Left ventricle myocardium inferior (tissue), 1 donor: ENCODE results near the gene RBPJ. TPM values are rescaled to one million over a fixed set of nuclear protein-coding genes. Genes with fewer than 3 reads are reported as not detected.

ENCODE experiments used
- DNase-seq: peaks from one replicate; pipeline ENCODE4 v3.0.0-alpha.2; 2020
- H3K27ac ChIP-seq: fragments of 200-600 bp; replicated peaks from 2 replicates; pipeline ENCODE4 v1.8.0; 2021
- H3K27me3 ChIP-seq: fragments of 200-600 bp; 2 replicates; pipeline ENCODE4 v1.8.0; 2021; ENCODE audit warnings: low read depth
- H3K36me3 ChIP-seq: fragments of 200-600 bp; 2 replicates; pipeline ENCODE4 v1.8.0; 2021
- H3K4me1 ChIP-seq: fragments of 200-600 bp; 2 replicates; pipeline ENCODE4 v1.8.0; 2021
- H3K4me3 ChIP-seq: fragments of 200-600 bp; 2 replicates; pipeline ENCODE4 v1.8.0; 2021; ENCODE audit warnings: mild to moderate bottlenecking, moderate library complexity
- H3K9me3 ChIP-seq: fragments of 200-600 bp; replicated peaks from 2 replicates; pipeline ENCODE4 v1.8.0; 2021
- intact Hi-C: fragments of 100-400 bp; cut with micrococcal nuclease; formaldehyde crosslinking; loops from one replicate; pipeline ENCODE4 v1.11.0; 2022
- total RNA-seq: library from RNA; stranded (reverse); fragmentation: NEBNext Ultra II Directional; extraction: Animal tissue kit (Norgen Biotek cat#: 25700); gene quantifications from one replicate; pipeline ENCODE4 v1.2.1, GENCODE V29; 2021
- TF ChIP-seq, protein P1 (sequence below): fragments of 200-600 bp; IDR thresholded peaks from 2 replicates; pipeline ENCODE4 v1.8.0; 2021; ENCODE audit warnings: antibody characterized with exemption, mild to moderate bottlenecking, borderline replicate concordance
- donor health status: DM: no; HTN: yes; CAD: no; lungs with severe emphysema.

The RBPJ gene
- total RNA-seq, 1 donor from 2014 or later: 36.5 TPM

DNA sequence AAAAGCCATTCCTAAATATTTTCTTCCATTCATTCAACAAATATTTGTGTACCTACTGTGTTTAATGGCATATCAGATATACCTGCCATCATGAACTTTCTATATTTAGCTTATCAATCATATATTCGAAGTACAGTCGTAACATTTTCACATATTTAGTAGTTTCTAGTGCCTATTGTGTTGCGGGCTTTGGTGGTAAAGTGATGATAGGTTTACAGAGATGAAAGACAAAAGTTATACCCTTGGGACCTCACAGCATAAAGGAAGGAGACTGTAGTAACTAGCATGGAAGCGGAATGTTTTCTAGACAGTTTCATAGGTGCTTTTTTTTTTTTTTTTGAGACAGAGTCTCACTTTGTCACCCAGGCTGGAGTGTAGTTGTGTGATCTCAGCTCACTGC, 39.5 kb downstream of the RBPJ start:
- no peaks in the 10 kb centered on the region for H3K27me3 ChIP-seq
- no peak overlapping the region for H3K27ac ChIP-seq
- intact Hi-C loops: no loop called here
- H3K4me1 ChIP-seq: peaks cover 41% of the 10 kb centered on the region
- no peak overlapping the region for H3K4me3 ChIP-seq
- TF ChIP-seq, protein P1, sequence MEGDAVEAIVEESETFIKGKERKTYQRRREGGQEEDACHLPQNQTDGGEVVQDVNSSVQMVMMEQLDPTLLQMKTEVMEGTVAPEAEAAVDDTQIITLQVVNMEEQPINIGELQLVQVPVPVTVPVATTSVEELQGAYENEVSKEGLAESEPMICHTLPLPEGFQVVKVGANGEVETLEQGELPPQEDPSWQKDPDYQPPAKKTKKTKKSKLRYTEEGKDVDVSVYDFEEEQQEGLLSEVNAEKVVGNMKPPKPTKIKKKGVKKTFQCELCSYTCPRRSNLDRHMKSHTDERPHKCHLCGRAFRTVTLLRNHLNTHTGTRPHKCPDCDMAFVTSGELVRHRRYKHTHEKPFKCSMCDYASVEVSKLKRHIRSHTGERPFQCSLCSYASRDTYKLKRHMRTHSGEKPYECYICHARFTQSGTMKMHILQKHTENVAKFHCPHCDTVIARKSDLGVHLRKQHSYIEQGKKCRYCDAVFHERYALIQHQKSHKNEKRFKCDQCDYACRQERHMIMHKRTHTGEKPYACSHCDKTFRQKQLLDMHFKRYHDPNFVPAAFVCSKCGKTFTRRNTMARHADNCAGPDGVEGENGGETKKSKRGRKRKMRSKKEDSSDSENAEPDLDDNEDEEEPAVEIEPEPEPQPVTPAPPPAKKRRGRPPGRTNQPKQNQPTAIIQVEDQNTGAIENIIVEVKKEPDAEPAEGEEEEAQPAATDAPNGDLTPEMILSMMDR: no peak
- H3K36me3 ChIP-seq: no peaks in the 10 kb centered on the region
- DNase-seq: no peak
- H3K9me3 ChIP-seq: no peaks in the 10 kb centered on the region

DNA sequence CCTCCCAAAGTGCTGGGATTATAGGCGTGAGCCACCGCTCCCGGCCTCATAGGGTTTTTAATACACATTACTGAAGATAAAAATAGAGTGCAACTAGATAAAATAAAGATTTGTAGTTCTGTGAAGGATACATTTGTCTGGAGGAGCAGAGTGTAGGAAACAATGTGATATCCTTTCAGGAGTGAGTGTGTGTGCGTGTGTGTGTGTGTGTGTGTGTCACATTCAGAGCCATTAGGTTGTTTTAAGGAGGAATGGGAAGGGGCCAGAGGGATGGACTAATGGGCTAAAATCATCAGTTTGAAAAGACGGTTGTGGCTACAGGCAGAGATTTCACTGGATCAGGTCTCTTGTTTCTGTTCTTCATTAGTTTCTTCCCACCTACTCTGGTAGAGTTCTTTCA, 40.0 kb downstream of the RBPJ start:
- no peak overlapping the region for H3K27ac ChIP-seq
- TF ChIP-seq, protein P1: no peak
- H3K27me3 ChIP-seq: no peaks in the 10 kb centered on the region
- H3K9me3 ChIP-seq: no peaks in the 10 kb centered on the region
- no peak for DNase-seq
- intact Hi-C loops: no loop called here
- no peaks in the 10 kb centered on the region for H3K36me3 ChIP-seq
- peaks cover 35% of the 10 kb centered on the region for H3K4me1 ChIP-seq
- no peak overlapping the region for H3K4me3 ChIP-seq

DNA sequence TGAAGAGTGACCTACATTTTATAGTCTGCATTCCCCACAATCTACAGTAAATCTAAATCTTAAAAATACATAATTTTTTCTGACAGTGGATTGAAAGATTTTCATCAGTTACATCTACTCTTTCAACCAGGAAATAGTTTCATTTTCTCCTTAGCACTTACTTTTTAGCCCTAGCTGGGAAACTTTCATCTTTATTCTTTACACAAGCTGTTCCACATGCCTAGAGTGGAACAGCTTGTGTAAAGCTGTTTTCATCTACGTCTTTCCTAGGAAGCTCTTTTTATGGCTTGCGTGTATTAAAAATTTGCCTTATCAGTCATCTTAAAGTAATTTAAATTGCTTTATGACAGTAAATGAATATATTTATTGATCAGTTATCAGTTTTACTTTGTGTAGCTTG, 40.5 kb downstream of the RBPJ start:
- intact Hi-C loops: no loop called here
- no peak overlapping the region for H3K27ac ChIP-seq
- H3K36me3 ChIP-seq: no peaks in the 10 kb centered on the region
- H3K27me3 ChIP-seq: no peaks in the 10 kb centered on the region
- no peak overlapping the region for H3K4me3 ChIP-seq
- H3K4me1 ChIP-seq: peaks cover 31% of the 10 kb centered on the region
- no peak for DNase-seq
- TF ChIP-seq, protein P1: no peak
- no peaks in the 10 kb centered on the region for H3K9me3 ChIP-seq

DNA sequence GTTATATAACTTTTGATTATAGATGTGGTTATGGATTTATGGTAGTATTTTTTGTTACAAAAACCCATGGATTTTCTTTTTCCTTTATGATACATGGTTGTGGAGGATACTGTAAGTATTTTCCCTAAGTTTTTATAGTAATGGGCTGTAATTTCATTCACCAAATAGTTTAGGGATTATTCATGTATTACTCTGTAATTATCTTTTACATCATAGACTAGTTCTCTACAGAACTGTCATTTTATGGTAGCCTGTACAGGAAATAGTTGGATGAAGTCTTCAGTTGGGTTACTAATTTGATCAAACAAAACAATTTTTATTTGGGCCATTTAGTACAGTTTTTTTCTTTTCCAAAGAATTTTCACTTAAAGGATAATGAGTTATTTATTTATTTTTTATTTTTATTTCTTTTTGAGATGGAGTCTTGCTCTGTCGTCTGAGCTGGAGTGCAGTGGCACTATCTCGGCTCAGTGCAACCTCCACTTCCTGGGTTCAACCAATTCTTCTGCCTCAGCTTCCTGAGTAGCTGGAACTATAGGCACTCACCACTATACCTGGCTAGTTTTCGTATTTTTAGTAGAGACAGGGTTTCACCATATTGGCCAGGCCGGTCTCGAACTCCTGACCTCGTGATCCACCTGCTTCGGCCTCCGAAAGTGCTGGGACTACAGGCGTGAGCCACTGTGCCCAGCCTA, 42.1 kb downstream of the RBPJ start:
- intact Hi-C loops: no loop called here
- Histone ChIP-seq H3K27ac (no peak overlapping the region), H3K9me3 (no peaks in the 10 kb centered on the region), H3K27me3 (no peaks in the 10 kb centered on the region), H3K36me3 (no peaks in the 10 kb centered on the region), H3K4me3 (no peak overlapping the region), H3K4me1 (peaks cover 27% of the 10 kb centered on the region)
- no peak for DNase-seq
- TF ChIP-seq, protein P1: no peak

DNA sequence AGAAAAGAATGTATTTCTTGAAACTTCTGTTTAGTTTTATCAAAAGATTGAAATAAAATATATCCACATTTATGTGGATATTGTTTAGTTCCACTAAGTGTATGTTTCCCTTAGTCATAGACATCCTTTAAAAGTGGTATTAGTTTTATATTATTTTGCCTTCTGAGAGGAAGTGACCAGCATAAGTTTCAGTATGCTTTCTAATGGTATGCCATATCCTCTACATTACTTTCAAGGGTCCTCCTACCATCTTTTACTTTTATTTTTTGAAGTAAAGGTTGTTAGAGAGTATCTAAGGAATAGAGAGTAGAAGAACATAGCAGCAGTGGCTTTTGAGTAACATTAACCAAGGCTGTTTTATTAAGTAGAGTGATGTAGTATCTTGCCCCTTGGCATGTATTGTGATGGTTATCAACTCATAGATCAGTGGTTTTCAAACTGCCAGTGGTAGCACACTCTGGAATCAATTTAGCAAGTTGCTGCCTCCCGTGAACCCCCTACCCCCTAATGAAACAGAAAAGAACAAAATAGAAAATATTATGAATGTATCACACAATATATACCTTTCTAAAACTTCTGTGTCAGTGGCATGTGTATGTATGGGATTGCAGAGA, 44.8 kb downstream of the RBPJ start:
- intact Hi-C loops: no loop called here
- DNase-seq: no peak
- H3K27ac ChIP-seq: no peak overlapping the region
- H3K27me3 ChIP-seq: no peaks in the 10 kb centered on the region
- peaks cover 46% of the 10 kb centered on the region for H3K4me1 ChIP-seq
- no peaks in the 10 kb centered on the region for H3K9me3 ChIP-seq
- H3K36me3 ChIP-seq: no peaks in the 10 kb centered on the region
- H3K4me3 ChIP-seq: no peak overlapping the region
- TF ChIP-seq, protein P1: no peak
